Tibial nerve (tissue), 4 donors: Measurements from ENCODE around the gene APPL1. TPM values are rescaled to one million over a fixed set of nuclear protein-coding genes. Genes with fewer than 3 reads are reported as not detected.

Experiments used
- DNase-seq, 2 donors: peaks; one replicate each; pipeline ENCODE4 v3.0.0-alpha.2; 2019; ENCODE audit warnings: low spot score in 2 of 2
- H3K27ac ChIP-seq, 4 donors: fragments of 200-600 bp; sonication (generic) in 3 of 4; one replicate each; pipeline ENCODE4 v1.5.1; 2017 to 2019; ENCODE audit warnings: mild to moderate bottlenecking in 1 of 4
- H3K27me3 ChIP-seq, 2 donors: fragments of 200-600 bp; sonication (generic) in 1 of 2; one replicate each; pipeline versions ENCODE4 v1.5.1 to v1.6.0; 2017 to 2019
- H3K36me3 ChIP-seq, 3 donors: fragments of 200-600 bp; sonication (generic); one replicate each; pipeline ENCODE4 v1.5.1; 2018 to 2019
- H3K4me1 ChIP-seq, 4 donors: fragments of 200-600 bp; sonication (generic) in 3 of 4; one replicate each; pipeline ENCODE4 v1.5.1; 2017 to 2019
- H3K4me3 ChIP-seq, 4 donors: fragments of 200-600 bp; sonication (generic) in 3 of 4; one replicate each; pipeline ENCODE4 v1.5.1; 2017 to 2019; ENCODE audit warnings: mild to moderate bottlenecking in 1 of 4, moderate library complexity in 1 of 4
- H3K9me3 ChIP-seq, 4 donors: fragments of 200-600 bp; sonication (generic) in 3 of 4; one replicate each; pipeline ENCODE4 v1.5.1; 2017 to 2019
- EP300 ChIP-seq, 2 donors: sonication (generic); formaldehyde crosslinking; IDR thresholded peaks; one replicate each; pipeline ENCODE4 v1.6.1; 2017; ENCODE audit warnings: antibody characterized with exemption in 2 of 2, mild to moderate bottlenecking in 1 of 2
- POLR2A ChIP-seq, 2 donors: fragments of 450-650 bp; IDR thresholded peaks; one replicate each; pipeline ENCODE4 v1.6.1; 2017; ENCODE audit warnings: antibody characterized with exemption in 2 of 2, mild to moderate bottlenecking in 2 of 2, moderate library complexity in 2 of 2
- WGBS, 2 donors: methylation state at CpG; one replicate each; pipeline ENCODE4 v1.1.5; 2018; 5-methylcytosine and 5-hydroxymethylcytosine counted together
- total RNA-seq, 4 donors: library from RNA; depleted of rRNA; stranded (reverse); fragments of >200 nt; gene quantifications; one replicate each; pipeline ENCODE4 v1.1.0, GENCODE V29; 2016
- TF ChIP-seq, protein P1 (sequence below), 5 experiments: fragments of 200-600 bp in 3 of 5; fragments of 450-650 bp in 2 of 5; sonication (generic) in 3 of 5; IDR thresholded peaks; one replicate each; pipeline ENCODE4 v1.5.1; 2016 to 2019; ENCODE audit warnings: antibody characterized with exemption in 5 of 5, mild to moderate bottlenecking in 3 of 5, moderate library complexity in 2 of 5

The APPL1 gene
- total RNA-seq, 4 donors from 2014 or later, result 32.8 to 37.2 (median 33.0) TPM

- H3K27ac ChIP-seq, result no peak overlapping the region
- no peak for TF ChIP-seq POLR2A (IDR thresholded peaks at IDR 0.05)
- TF ChIP-seq EP300 (IDR thresholded peaks at IDR 0.05), result no peak
- TF ChIP-seq, protein P1, sequence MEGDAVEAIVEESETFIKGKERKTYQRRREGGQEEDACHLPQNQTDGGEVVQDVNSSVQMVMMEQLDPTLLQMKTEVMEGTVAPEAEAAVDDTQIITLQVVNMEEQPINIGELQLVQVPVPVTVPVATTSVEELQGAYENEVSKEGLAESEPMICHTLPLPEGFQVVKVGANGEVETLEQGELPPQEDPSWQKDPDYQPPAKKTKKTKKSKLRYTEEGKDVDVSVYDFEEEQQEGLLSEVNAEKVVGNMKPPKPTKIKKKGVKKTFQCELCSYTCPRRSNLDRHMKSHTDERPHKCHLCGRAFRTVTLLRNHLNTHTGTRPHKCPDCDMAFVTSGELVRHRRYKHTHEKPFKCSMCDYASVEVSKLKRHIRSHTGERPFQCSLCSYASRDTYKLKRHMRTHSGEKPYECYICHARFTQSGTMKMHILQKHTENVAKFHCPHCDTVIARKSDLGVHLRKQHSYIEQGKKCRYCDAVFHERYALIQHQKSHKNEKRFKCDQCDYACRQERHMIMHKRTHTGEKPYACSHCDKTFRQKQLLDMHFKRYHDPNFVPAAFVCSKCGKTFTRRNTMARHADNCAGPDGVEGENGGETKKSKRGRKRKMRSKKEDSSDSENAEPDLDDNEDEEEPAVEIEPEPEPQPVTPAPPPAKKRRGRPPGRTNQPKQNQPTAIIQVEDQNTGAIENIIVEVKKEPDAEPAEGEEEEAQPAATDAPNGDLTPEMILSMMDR (IDR thresholded peaks at IDR 0.05), result no peak
- WGBS, 2 donors, result 96% methylated on average over 3 of the region's 3 CpGs
- H3K4me1 ChIP-seq, result no peaks in the 10 kb centered on the region
- H3K4me3 ChIP-seq, result no peak overlapping the region
- no peaks in the 10 kb centered on the region for H3K27me3 ChIP-seq
- peaks cover 0 to 12% (median 0%) of the 10 kb centered on the region in 4 donors for H3K9me3 ChIP-seq
- DNase-seq, result no peak
- peaks cover 0 to 100% (median 9%) of the 10 kb centered on the region in 3 donors for H3K36me3 ChIP-seq
Observed at GRCh38 chr3:57261929-57262328, 34.4 kb downstream of the APPL1 start.

DNA sequence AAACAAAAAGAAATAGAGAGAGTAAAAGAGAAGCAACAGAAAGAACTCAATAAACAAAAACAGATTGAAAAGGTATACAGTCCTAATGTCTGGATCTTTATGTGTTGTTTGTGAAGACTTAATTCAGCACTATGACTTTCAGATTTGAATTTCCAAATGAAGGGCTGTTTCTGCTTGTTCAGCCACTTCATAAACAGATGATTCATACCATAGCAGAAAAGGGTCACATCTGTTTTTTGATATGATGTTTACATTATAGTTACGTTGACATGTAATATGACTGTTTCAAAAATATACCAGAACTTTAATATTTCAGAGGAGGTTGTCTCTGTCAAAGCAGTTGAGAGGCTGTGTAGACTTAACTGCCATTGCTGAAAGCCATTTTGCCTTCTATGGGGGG, 40.9 kb downstream of the APPL1 start:
- peaks cover 0 to 12% (median 0%) of the 10 kb centered on the region in 4 donors for H3K9me3 ChIP-seq
- H3K27me3 ChIP-seq, result no peaks in the 10 kb centered on the region
- H3K4me1 ChIP-seq, result no peaks in the 10 kb centered on the region
- no peak for TF ChIP-seq EP300 (IDR thresholded peaks at IDR 0.05)
- TF ChIP-seq, protein P1 (IDR thresholded peaks at IDR 0.05), result no peak
- TF ChIP-seq POLR2A (IDR thresholded peaks at IDR 0.05), result no peak
- WGBS, 2 donors, result 77 to 86% methylated on average over 1 of the region's 1 CpG
- H3K27ac ChIP-seq, result no peak overlapping the region
- no peak overlapping the region for H3K4me3 ChIP-seq
- DNase-seq, result no peak
- peaks cover 0 to 88% (median 10%) of the 10 kb centered on the region in 3 donors for H3K36me3 ChIP-seq

DNA sequence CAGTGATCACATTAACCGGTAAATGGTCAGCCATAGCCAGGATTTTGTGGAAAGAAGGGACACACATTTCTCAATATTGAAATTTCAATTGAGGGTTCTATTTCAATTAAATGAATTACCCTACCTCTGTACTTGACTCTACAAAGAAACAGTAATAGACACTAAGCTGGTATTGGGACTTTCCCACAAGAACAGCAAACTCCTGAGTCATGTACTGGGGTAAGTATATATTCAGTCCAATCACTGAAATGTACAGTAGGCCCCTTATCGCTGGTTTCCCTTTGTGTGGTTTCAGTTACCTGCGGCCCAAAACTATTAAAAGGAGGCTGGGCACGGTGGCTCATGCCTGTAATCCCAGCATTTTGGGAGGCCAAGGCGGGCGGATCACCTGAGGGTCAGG, 47.3 kb downstream of the APPL1 start:
- H3K4me3 ChIP-seq, result no peak overlapping the region

DNA sequence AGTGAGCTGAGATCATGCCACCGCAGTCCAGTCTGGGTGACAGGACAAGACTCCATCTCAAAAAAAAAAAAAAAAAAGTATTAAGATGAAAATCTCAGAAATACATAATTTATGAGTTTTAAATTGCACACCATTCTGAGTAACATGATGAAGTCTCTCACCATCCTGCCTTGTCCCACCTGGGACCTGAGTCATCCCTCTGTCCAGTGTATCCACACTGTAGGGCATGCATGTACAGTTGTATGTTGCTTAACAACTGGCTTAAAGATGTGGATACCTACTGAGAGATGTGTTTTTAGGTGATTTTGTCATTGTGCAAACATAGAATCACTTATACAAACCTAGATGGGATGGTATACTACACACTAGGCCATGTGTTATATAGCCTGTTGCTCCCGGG, 47.9 kb downstream of the APPL1 start:
- no peaks in the 10 kb centered on the region for H3K9me3 ChIP-seq
- H3K4me3 ChIP-seq, result no peak overlapping the region
- no peaks in the 10 kb centered on the region for H3K4me1 ChIP-seq
- DNase-seq, result no peak
- H3K27ac ChIP-seq, result no peak overlapping the region
- 96% methylated on average over 2 of the region's 2 CpGs for WGBS, 2 donors
- no peak for TF ChIP-seq EP300 (IDR thresholded peaks at IDR 0.05)
- TF ChIP-seq POLR2A (IDR thresholded peaks at IDR 0.05), result no peak
- TF ChIP-seq, protein P1 (IDR thresholded peaks at IDR 0.05), result no peak
- H3K27me3 ChIP-seq, result no peaks in the 10 kb centered on the region
- H3K36me3 ChIP-seq, result peaks cover 0 to 45% (median 0%) of the 10 kb centered on the region in 3 donors

More for the DNA sequence above, 47.3 kb downstream of the APPL1 start:
- DNase-seq, result no peak
- H3K36me3 ChIP-seq, result peaks cover 0 to 50% (median 0%) of the 10 kb centered on the region in 3 donors
- TF ChIP-seq POLR2A (IDR thresholded peaks at IDR 0.05) (no peak), EP300 (IDR thresholded peaks at IDR 0.05) (no peak)
- TF ChIP-seq, protein P1 (IDR thresholded peaks at IDR 0.05), result no peak
- H3K27me3 ChIP-seq, result no peaks in the 10 kb centered on the region
- H3K9me3 ChIP-seq, result no peaks in the 10 kb centered on the region
- WGBS, 2 donors, result 97 to 98% methylated on average over 6 of the region's 6 CpGs
- no peak overlapping the region for H3K27ac ChIP-seq
- no peaks in the 10 kb centered on the region for H3K4me1 ChIP-seq

- no peak for TF ChIP-seq POLR2A (IDR thresholded peaks at IDR 0.05)
- WGBS, 2 donors, result 92 to 100% methylated on average over 1 of the region's 1 CpG
- H3K27ac ChIP-seq, result no peak overlapping the region
- H3K4me3 ChIP-seq, result no peak overlapping the region
- DNase-seq, result no peak
- no peaks in the 10 kb centered on the region for H3K9me3 ChIP-seq
- H3K27me3 ChIP-seq, result no peaks in the 10 kb centered on the region
- no peaks in the 10 kb centered on the region for H3K4me1 ChIP-seq
- peaks cover 0 to 26% (median 0%) of the 10 kb centered on the region in 3 donors for H3K36me3 ChIP-seq
Observed at GRCh38 chr3:57278237-57278636, 50.7 kb downstream of the APPL1 start.

- Histone ChIP-seq H3K27ac (no peak overlapping the region), H3K4me1 (no peaks in the 10 kb centered on the region), H3K36me3 (peaks cover 0 to 19% (median 0%) of the 10 kb centered on the region in 3 donors), H3K27me3 (no peaks in the 10 kb centered on the region), H3K4me3 (no peak overlapping the region), H3K9me3 (no peaks in the 10 kb centered on the region)
- DNase-seq, result no peak
- TF ChIP-seq POLR2A (IDR thresholded peaks at IDR 0.05) (no peak), EP300 (IDR thresholded peaks at IDR 0.05) (no peak)
- TF ChIP-seq, protein P1 (IDR thresholded peaks at IDR 0.05), result no peak
- WGBS, 2 donors, result 87 to 95% methylated on average over 5 of the region's 5 CpGs
Observed at GRCh38 chr3:57279685-57280084, 52.2 kb downstream of the APPL1 start.
